VCaP (cell line): Measurements from ENCODE around the gene CD244.

Experiments
- H3K27ac ChIP-seq: fragments of 450-650 bp; 2 replicates; pipeline ENCODE4 v1.5.1; 2017
- TF ChIP-seq, protein P1 (sequence below): fragments of 450-650 bp; conservative IDR thresholded peaks from 2 replicates; pipeline ENCODE4 v1.5.1; 2017; ENCODE audit warnings: mild to moderate bottlenecking, moderate library complexity

Gene CD244

GRCh38 chr1:160781914-160782689 lies 80.6 kb downstream of the CD244 start:
- peak overlapping the region; percentile 18; the same call in 1 of the 2 replicates for H3K27ac ChIP-seq
- TF ChIP-seq, protein P1, sequence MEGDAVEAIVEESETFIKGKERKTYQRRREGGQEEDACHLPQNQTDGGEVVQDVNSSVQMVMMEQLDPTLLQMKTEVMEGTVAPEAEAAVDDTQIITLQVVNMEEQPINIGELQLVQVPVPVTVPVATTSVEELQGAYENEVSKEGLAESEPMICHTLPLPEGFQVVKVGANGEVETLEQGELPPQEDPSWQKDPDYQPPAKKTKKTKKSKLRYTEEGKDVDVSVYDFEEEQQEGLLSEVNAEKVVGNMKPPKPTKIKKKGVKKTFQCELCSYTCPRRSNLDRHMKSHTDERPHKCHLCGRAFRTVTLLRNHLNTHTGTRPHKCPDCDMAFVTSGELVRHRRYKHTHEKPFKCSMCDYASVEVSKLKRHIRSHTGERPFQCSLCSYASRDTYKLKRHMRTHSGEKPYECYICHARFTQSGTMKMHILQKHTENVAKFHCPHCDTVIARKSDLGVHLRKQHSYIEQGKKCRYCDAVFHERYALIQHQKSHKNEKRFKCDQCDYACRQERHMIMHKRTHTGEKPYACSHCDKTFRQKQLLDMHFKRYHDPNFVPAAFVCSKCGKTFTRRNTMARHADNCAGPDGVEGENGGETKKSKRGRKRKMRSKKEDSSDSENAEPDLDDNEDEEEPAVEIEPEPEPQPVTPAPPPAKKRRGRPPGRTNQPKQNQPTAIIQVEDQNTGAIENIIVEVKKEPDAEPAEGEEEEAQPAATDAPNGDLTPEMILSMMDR = no peak

DNA sequence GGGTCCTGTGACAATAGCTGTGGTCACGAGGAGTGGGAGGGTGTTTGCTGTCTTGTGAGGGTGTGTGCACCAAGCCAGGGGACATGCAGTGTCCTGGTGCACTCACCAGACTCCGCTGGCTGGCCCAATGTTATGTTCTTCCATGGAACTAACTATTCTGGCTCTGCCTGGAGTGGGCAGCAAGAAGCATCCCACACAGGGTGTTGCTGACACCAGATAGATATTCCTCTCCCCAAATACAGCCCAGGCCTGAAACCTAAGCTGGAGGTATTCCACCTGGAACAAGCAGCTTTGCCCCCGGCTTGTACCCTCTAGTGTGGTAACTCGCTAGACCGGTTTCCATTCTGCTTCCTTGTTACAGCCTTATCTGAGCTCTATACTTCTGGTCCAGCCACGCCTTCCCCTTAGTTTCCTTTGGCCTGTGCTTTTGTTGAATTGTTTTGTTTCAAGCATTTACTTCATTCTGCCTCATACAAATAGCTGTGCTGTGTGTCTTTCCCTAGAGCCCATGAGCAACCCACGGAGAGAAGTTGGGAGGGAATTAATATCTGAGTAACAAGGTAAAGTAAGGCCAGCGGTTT lies 81.4 kb downstream of the CD244 start:
- TF ChIP-seq, protein P1 = no peak
- H3K27ac ChIP-seq = peak overlapping the region; percentile 18; the same call in 1 of the 2 replicates

- no peak overlapping the region for H3K27ac ChIP-seq
Measured at GRCh38 chr1:160780398-160780755, 82.3 kb downstream of the CD244 start.

More at GRCh38 chr1:160780398-160780755, 82.3 kb downstream of the CD244 start:
- TF ChIP-seq, protein P1 = no peak
